HUES48 (cell line): Measurements from ENCODE around the gene CBL.

Experiments used
- H3K27ac ChIP-seq: one replicate; pipeline ENCODE4 v1.7.0; 2013; ENCODE audit warnings: low read depth, low read length, inconsistent platforms
- H3K27me3 ChIP-seq: 2 replicates; pipeline ENCODE4 v1.6.1; 2013; ENCODE audit warnings: mild to moderate bottlenecking, low read length; ENCODE audit not compliant: control insufficient read depth, insufficient read depth
- H3K36me3 ChIP-seq: 2 replicates; pipeline ENCODE4 v1.6.1; 2013; ENCODE audit warnings: low read length; ENCODE audit not compliant: control insufficient read depth, insufficient read depth
- H3K4me1 ChIP-seq: 2 replicates; pipeline ENCODE4 v1.6.1; 2013; ENCODE audit warnings: mild to moderate bottlenecking, low read length; ENCODE audit not compliant: control insufficient read depth, insufficient read depth
- H3K4me3 ChIP-seq: 2 replicates; pipeline ENCODE4 v1.5.1; 2013; ENCODE audit warnings: mild to moderate bottlenecking, low read depth, low read length
- H3K9ac ChIP-seq: 2 replicates; pipeline ENCODE4 v1.6.1; 2013; ENCODE audit warnings: mild to moderate bottlenecking, low read depth, low read length, moderate library complexity
- H3K9me3 ChIP-seq: 2 replicates; pipeline ENCODE4 v1.6.1; 2013; ENCODE audit warnings: low read length; ENCODE audit not compliant: control insufficient read depth, insufficient read depth

CBL gene

GRCh38 chr11:119335091-119335654 is 129.0 kb downstream of the CBL start:
- no peak overlapping the region for H3K27ac ChIP-seq

DNA sequence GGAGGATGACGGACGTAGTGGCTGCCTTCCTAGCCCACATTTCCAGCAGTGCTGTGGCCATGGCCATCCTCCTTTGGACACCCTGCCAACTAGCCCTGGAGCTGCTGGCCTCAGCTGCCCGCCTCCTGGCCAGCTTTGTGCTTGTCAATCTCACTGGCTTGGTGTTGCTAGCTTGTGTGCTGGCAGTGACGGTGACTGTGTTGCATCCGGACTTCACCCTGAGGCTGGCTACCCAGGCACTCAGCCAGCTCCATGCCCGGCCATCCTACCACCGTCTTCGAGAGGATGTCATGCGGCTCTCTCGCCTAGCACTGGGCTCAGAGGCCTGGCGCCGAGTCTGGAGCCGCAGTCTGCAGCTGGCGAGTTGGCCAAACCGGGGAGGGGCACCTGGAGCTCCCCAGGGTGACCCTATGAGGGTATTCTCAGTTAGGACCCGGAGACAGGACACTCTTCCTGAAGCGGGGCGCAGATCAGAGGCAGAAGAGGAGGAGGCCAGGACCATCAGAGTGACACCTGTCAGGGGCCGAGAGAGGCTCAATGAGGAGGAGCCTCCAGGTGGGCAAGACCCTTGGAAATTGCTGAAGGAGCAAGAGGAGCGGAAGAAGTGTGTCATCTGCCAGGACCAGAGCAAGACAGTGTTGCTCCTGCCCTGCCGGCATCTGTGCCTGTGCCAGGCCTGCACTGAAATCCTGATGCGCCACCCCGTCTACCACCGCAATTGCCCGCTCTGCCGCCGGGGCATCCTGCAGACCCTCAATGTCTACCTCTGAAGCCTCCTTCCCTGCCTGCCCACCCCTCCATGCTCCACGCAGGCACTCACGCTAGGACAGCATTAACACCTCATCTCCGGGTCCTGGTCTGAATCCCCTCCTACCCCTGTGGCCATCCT is 129.8 kb downstream of the CBL start:
- no peak overlapping the region for H3K27ac ChIP-seq
- H3K4me3 ChIP-seq = peak overlapping the region; percentile 95
- peaks cover 14% of the 10 kb centered on the region for H3K36me3 ChIP-seq
- H3K4me1 ChIP-seq = peaks cover 34% of the 10 kb centered on the region
- H3K9ac ChIP-seq = no peak overlapping the region
- no peaks in the 10 kb centered on the region for H3K9me3 ChIP-seq
- peaks cover 26% of the 10 kb centered on the region for H3K27me3 ChIP-seq

More at GRCh38 chr11:119335091-119335654, 129.0 kb downstream of the CBL start:
- Histone ChIP-seq H3K9me3 (no peaks in the 10 kb centered on the region), H3K36me3 (peaks cover 14% of the 10 kb centered on the region), H3K4me1 (peaks cover 34% of the 10 kb centered on the region), H3K4me3 (peak overlapping the region; percentile 95), H3K9ac (peak overlapping the region; percentile 79), H3K27me3 (peaks cover 18% of the 10 kb centered on the region)

DNA sequence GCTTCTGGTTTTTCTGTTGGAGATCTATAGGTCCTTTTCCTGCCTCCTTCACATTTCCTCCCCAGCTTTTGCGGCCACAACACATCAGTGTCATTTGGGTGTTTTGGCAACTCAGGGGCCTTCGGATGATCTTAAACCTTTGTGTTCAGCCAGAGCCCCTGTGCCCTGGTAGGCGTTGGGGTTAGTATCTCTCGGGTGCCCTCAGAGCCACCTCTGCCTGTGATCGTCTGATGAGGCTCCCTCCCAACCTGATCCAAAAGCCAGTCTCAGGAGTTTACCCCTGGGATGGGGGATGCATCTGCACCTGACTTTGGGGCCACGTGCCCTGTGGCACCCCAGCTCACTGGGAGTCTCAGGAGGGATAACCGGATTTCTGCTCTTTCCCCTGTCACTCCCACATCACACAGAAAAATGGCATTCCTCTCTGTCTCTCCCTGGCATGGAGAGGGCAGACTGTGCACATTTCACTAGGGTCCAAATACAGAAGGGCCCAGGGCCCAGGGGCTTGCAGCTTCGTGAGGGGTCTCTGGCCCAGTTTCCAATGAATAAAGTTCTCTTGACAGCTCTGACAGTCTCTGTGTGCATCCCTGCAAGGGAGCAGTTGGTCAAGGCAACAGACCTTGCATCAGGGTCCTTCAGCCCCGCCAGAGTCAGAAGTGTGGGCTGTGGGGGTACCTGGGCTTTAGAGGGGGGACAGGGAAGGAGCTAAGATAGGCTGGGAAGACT is 130.8 kb downstream of the CBL start:
- Histone ChIP-seq H3K4me3 (0 out of 2 replicates have a peak overlapping the region, but pooled peaks have one; percentile 65), H3K27ac (peak overlapping the region; percentile 85), H3K36me3 (peaks cover 14% of the 10 kb centered on the region), H3K9me3 (no peaks in the 10 kb centered on the region), H3K4me1 (peaks cover 34% of the 10 kb centered on the region), H3K9ac (no peak overlapping the region), H3K27me3 (peaks cover 36% of the 10 kb centered on the region)

GRCh38 chr11:119337581-119338317 is 131.6 kb downstream of the CBL start:
- H3K4me1 ChIP-seq = peaks cover 34% of the 10 kb centered on the region
- H3K9ac ChIP-seq = no peak overlapping the region
- peaks cover 14% of the 10 kb centered on the region for H3K36me3 ChIP-seq
- H3K4me3 ChIP-seq = peak overlapping the region; percentile 65
- no peaks in the 10 kb centered on the region for H3K9me3 ChIP-seq
- H3K27me3 ChIP-seq = peaks cover 44% of the 10 kb centered on the region
- peak overlapping the region; percentile 85 for H3K27ac ChIP-seq

DNA sequence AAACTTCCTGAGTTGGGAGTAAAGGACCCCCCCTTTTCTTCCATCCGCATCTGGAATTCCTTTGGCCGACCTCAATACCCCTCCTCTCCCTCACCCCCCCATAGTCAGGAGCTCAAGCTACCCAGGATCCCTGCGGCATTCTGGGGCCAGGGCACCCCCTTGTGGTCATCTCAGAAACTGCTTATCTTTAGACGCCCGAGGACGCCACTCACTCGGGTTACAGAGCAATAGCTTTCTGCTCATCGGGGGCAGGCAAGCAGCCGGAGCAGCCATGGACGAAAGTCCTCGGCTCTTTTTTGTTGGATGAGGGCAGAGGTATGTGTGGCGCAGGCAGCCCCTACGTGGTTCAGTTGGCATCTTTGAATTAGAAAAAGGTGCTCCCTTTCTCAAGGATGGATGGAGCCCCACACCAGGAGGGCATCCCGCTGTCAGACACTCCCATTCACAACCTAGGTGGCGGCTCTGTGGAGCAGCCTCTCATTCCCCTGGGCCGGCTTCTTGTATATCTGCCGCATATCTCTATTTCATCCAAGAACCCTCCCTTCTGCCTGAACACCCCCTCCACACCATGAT is 132.3 kb downstream of the CBL start:
- peak overlapping the region; percentile 65 for H3K4me3 ChIP-seq
- no peaks in the 10 kb centered on the region for H3K9me3 ChIP-seq
- H3K36me3 ChIP-seq = peaks cover 14% of the 10 kb centered on the region
- no peak overlapping the region for H3K9ac ChIP-seq
- H3K4me1 ChIP-seq = peaks cover 34% of the 10 kb centered on the region
- H3K27me3 ChIP-seq = peaks cover 48% of the 10 kb centered on the region
- H3K27ac ChIP-seq = peak overlapping the region; percentile 85

- Histone ChIP-seq H3K4me3 (peak overlapping the region; percentile 65), H3K36me3 (peaks cover 14% of the 10 kb centered on the region), H3K27ac (no peak overlapping the region), H3K9ac (no peak overlapping the region), H3K9me3 (no peaks in the 10 kb centered on the region), H3K4me1 (peaks cover 31% of the 10 kb centered on the region), H3K27me3 (peaks cover 48% of the 10 kb centered on the region)
These were observed 132.9 kb downstream of the CBL start for GRCh38 chr11:119338965-119339588.

- peaks cover 14% of the 10 kb centered on the region for H3K36me3 ChIP-seq
- no peak overlapping the region for H3K9ac ChIP-seq
- H3K27ac ChIP-seq = no peak overlapping the region
- peaks cover 31% of the 10 kb centered on the region for H3K4me1 ChIP-seq
- H3K9me3 ChIP-seq = no peaks in the 10 kb centered on the region
- peak overlapping the region; percentile 65 for H3K4me3 ChIP-seq
- peaks cover 48% of the 10 kb centered on the region for H3K27me3 ChIP-seq
These were observed 133.6 kb downstream of the CBL start for GRCh38 chr11:119339589-119340334.

DNA sequence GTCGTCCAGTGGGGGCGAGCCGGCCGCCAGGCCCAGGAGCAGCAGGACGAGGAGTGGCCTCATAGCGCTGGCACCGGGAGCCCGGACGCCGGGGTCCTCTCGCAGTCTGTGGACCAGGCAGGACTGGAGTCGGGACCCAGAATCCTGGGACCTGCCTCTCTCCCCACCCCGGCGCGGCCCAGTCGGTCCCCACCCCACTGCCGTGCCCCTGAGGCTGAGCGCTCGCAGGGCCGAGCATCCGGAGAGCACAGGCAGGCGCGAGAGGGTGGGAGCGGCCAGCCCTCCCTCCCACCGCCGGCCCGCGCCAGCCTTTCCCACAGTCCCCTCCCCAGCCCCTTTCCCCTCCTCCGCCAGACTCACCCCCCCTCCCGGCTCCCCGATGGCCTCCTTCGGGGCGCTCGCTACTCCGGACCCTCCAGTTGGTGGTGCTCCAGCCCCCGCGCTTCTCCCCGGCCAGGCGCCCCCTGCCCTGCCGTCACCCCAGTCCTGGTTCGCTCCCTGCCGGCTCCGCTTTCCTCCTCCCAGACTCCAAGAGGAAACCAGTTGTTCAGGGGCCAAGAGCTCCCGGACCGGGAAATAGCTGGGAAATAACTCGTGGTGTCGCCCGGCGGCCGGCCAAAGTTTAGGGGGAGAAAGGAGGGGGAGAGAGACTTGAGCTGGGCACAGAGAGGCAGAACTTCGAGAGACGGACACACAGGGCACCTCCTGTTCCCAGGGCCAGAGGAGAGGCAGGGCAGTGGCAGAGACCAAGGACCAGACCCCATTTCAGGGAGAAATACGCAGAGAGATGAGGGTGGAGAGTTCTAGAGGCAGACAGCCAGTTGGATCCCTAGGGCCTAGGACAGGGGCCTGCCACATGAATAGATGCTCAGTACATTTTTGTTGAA is 134.4 kb downstream of the CBL start, which contains the start of gene C1QTNF5:
Gene C1QTNF5, minus strand, starts transcription at position 549 of the 887 bp plus-strand sequence. Its CDS starts 486 bp downstream, at position 63.
- Histone ChIP-seq H3K4me3 (peak within 1 kb of the TSS; percentile 65), H3K9me3 (no peaks in the 10 kb centered on the region), H3K4me1 (peaks cover 23% of the 10 kb centered on the region), H3K27me3 (peaks cover 52% of the 10 kb centered on the region), H3K36me3 (peaks cover 14% of the 10 kb centered on the region), H3K9ac (no peak within 1 kb of the TSS), H3K27ac (no peak within 1 kb of the TSS)
